NCI-H748 treated with DMSO at 0.1 percent for 48 hours (cell line): ENCODE data around the gene STK35.

Experiments
- DNase-seq: peaks from one replicate; lab custom pipeline; 2025; lab: John Stamatoyannopoulos, UW

STK35 gene

GRCh38 chr20:2101057-2101864, at the start of gene STK35:
Gene STK35 (plus strand): TSS chr20:2101827. CDS start chr20:2101882, 55 bp downstream.
- DNase-seq, result no peak

- DNase-seq, result no peak
These were observed 49.7 kb upstream of the STK35 start for GRCh38 chr20:2051946-2052345.

- no peak for DNase-seq
These were observed 48.9 kb upstream of the STK35 start for GRCh38 chr20:2052741-2053140.

- no peak for DNase-seq
These were observed 48.0 kb upstream of the STK35 start for GRCh38 chr20:2053615-2054014.

- DNase-seq, result no peak
These were observed 46.7 kb upstream of the STK35 start for GRCh38 chr20:2054911-2055310.

GRCh38 chr20:2059411-2059810, 42.2 kb upstream of the STK35 start:
- DNase-seq, result no peak

GRCh38 chr20:2065099-2065498, 36.5 kb upstream of the STK35 start:
- DNase-seq, result no peak

GRCh38 chr20:2066461-2067122, 35.0 kb upstream of the STK35 start:
- no peak for DNase-seq

GRCh38 chr20:2080532-2081224, 20.9 kb upstream of the STK35 start:
- no peak for DNase-seq

GRCh38 chr20:2084703-2085102, 16.9 kb upstream of the STK35 start:
- DNase-seq, result no peak

GRCh38 chr20:2086177-2086979, 15.2 kb upstream of the STK35 start:
- no peak for DNase-seq

- no peak for DNase-seq
These were observed 14.6 kb upstream of the STK35 start for GRCh38 chr20:2086980-2087377.

GRCh38 chr20:2088891-2089290, 12.7 kb upstream of the STK35 start:
- DNase-seq, result no peak

GRCh38 chr20:2089447-2089846, 12.2 kb upstream of the STK35 start:
- no peak for DNase-seq

GRCh38 chr20:2093159-2093781, 8.4 kb upstream of the STK35 start:
- peak; percentile 64 for DNase-seq

GRCh38 chr20:2093883-2094282, 7.7 kb upstream of the STK35 start:
- DNase-seq, result no peak

GRCh38 chr20:2101865-2102584, 398 bp downstream of the STK35 start:
- peak; percentile 95 for DNase-seq

- DNase-seq, result peak; percentile 95
These were observed 1.2 kb downstream of the STK35 start for GRCh38 chr20:2102585-2103460.

- no peak for DNase-seq
These were observed 2.0 kb downstream of the STK35 start for GRCh38 chr20:2103461-2104153.
